Suprapubic skin (tissue), 4 donors: ENCODE data around the gene RPGRIP1L. TPM values are rescaled to one million over a fixed set of nuclear protein-coding genes. Genes with fewer than 3 reads are reported as not detected.

Experiments
- DNase-seq, 2 donors: peaks; one replicate each; pipeline ENCODE4 v3.0.0-alpha.2; 2019; ENCODE audit warnings: low spot score in 2 of 2
- H3K27ac ChIP-seq: fragments of 200-600 bp; sonication (generic); one replicate; pipeline ENCODE4 v1.5.1; 2019
- H3K27me3 ChIP-seq: fragments of 200-600 bp; sonication (generic); one replicate; pipeline ENCODE4 v1.5.1; 2019
- H3K36me3 ChIP-seq: fragments of 200-600 bp; sonication (generic); one replicate; pipeline ENCODE4 v1.5.1; 2019
- H3K4me1 ChIP-seq: fragments of 200-600 bp; sonication (generic); one replicate; pipeline ENCODE4 v1.5.1; 2019
- H3K4me3 ChIP-seq: fragments of 200-600 bp; sonication (generic); one replicate; pipeline ENCODE4 v1.5.1; 2019; ENCODE audit warnings: mild to moderate bottlenecking
- H3K9me3 ChIP-seq: fragments of 200-600 bp; sonication (generic); one replicate; pipeline ENCODE4 v1.5.1; 2019
- CTCF ChIP-seq, 2 donors: fragments of 200-600 bp in 1 of 2; fragments of 450-650 bp in 1 of 2; sonication (generic) in 1 of 2; IDR thresholded peaks; one replicate each; pipeline ENCODE4 v1.5.1; 2016 to 2019; ENCODE audit warnings: antibody characterized with exemption in 2 of 2, mild to moderate bottlenecking in 1 of 2, moderate library complexity in 1 of 2
- EP300 ChIP-seq: sonication (generic); formaldehyde crosslinking; IDR thresholded peaks from one replicate; pipeline ENCODE4 v1.6.1; 2017; ENCODE audit warnings: antibody characterized with exemption
- POLR2A ChIP-seq, 2 donors: fragments of 450-650 bp; IDR thresholded peaks; one replicate each; pipeline ENCODE4 v1.6.1; 2017; ENCODE audit warnings: antibody characterized with exemption in 2 of 2, mild to moderate bottlenecking in 2 of 2, moderate library complexity in 2 of 2
- POLR2AphosphoS5 ChIP-seq, 3 donors: sonication (generic); formaldehyde crosslinking; IDR thresholded peaks; one replicate each; pipeline ENCODE4 v1.6.1; 2017; ENCODE audit warnings: antibody characterized with exemption in 3 of 3
- WGBS: methylation state at CpG from one replicate; pipeline ENCODE4 v1.1.5; 2018; 5-methylcytosine and 5-hydroxymethylcytosine counted together
- total RNA-seq, 4 donors: library from RNA; depleted of rRNA; stranded (reverse); fragments of >200 nt; gene quantifications; one replicate each; pipeline ENCODE4 v1.1.0, GENCODE V29; 2016

The RPGRIP1L gene
- total RNA-seq, 4 donors from 2014 or later: 2.4 to 7.2 (median 3.8) TPM

- no peak for DNase-seq
- Histone ChIP-seq H3K4me1 (peaks cover 9% of the 10 kb centered on the region), H3K9me3 (no peaks in the 10 kb centered on the region), H3K27me3 (no peaks in the 10 kb centered on the region), H3K4me3 (no peak overlapping the region), H3K36me3 (no peaks in the 10 kb centered on the region), H3K27ac (no peak overlapping the region)
- WGBS: 93% methylated on average over 5 of the region's 5 CpGs
- no peak for TF ChIP-seq POLR2A (IDR thresholded peaks at IDR 0.05)
- TF ChIP-seq CTCF (IDR thresholded peaks at IDR 0.05): no peak
- no peak for TF ChIP-seq EP300
- no peak for TF ChIP-seq POLR2AphosphoS5 (IDR thresholded peaks at IDR 0.05)
Measured at GRCh38 chr16:53737552-53737951, 33.9 kb upstream of the RPGRIP1L start.

GRCh38 chr16:53736297-53736696 is 32.6 kb upstream of the RPGRIP1L start:
- WGBS: 81% methylated on average over 3 of the region's 3 CpGs
- no peak for DNase-seq
- Histone ChIP-seq H3K36me3 (no peaks in the 10 kb centered on the region), H3K27me3 (no peaks in the 10 kb centered on the region), H3K9me3 (no peaks in the 10 kb centered on the region), H3K27ac (no peak overlapping the region), H3K4me1 (peaks cover 10% of the 10 kb centered on the region), H3K4me3 (no peak overlapping the region)
- TF ChIP-seq POLR2A (IDR thresholded peaks at IDR 0.05): no peak
- TF ChIP-seq CTCF (IDR thresholded peaks at IDR 0.05): no peak
- TF ChIP-seq EP300: no peak
- no peak for TF ChIP-seq POLR2AphosphoS5 (IDR thresholded peaks at IDR 0.05)

DNA sequence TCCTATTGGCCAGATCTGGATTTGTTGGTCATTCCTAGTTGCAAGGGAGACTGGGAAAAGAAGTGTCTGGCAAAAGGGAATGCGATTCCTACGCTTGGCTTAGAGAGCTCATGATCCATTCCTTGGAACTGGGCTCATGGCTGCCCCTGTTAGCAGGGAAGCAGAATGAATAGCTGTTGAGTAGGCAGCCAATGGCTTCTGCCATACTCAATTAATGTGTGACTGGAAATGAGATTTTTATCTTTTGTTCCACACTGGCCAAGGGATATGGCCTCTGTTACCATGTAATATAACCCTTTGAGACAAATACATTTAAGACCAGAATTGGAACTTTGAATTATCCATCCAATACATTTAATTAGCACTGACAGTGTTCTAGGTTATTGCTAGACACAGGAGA is 31.2 kb upstream of the RPGRIP1L start:
- Histone ChIP-seq H3K4me1 (peaks cover 10% of the 10 kb centered on the region), H3K9me3 (no peaks in the 10 kb centered on the region), H3K36me3 (no peaks in the 10 kb centered on the region), H3K27ac (no peak overlapping the region), H3K4me3 (no peak overlapping the region), H3K27me3 (no peaks in the 10 kb centered on the region)
- TF ChIP-seq POLR2A (IDR thresholded peaks at IDR 0.05) (no peak), EP300 (no peak), POLR2AphosphoS5 (IDR thresholded peaks at IDR 0.05) (no peak), CTCF (IDR thresholded peaks at IDR 0.05) (no peak)
- DNase-seq: no peak
- WGBS: 100% methylated on average over 2 of the region's 2 CpGs

- TF ChIP-seq EP300: no peak
- no peak for TF ChIP-seq POLR2A (IDR thresholded peaks at IDR 0.05)
- no peak for TF ChIP-seq POLR2AphosphoS5 (IDR thresholded peaks at IDR 0.05)
- TF ChIP-seq CTCF (IDR thresholded peaks at IDR 0.05): no peak
- Histone ChIP-seq H3K27ac (no peak overlapping the region), H3K4me3 (no peak overlapping the region), H3K27me3 (no peaks in the 10 kb centered on the region), H3K4me1 (peaks cover 10% of the 10 kb centered on the region), H3K36me3 (no peaks in the 10 kb centered on the region), H3K9me3 (no peaks in the 10 kb centered on the region)
- no peak for DNase-seq
- WGBS: 56% methylated on average over 4 of the region's 4 CpGs
Measured at GRCh38 chr16:53732296-53732929, 28.8 kb upstream of the RPGRIP1L start.

GRCh38 chr16:53730693-53731092 is 27.0 kb upstream of the RPGRIP1L start:
- Histone ChIP-seq H3K4me1 (peaks cover 10% of the 10 kb centered on the region), H3K9me3 (no peaks in the 10 kb centered on the region), H3K27ac (no peak overlapping the region), H3K4me3 (no peak overlapping the region), H3K36me3 (no peaks in the 10 kb centered on the region), H3K27me3 (no peaks in the 10 kb centered on the region)
- DNase-seq: no peak
- TF ChIP-seq POLR2AphosphoS5 (IDR thresholded peaks at IDR 0.05): no peak
- no peak for TF ChIP-seq POLR2A (IDR thresholded peaks at IDR 0.05)
- no peak for TF ChIP-seq CTCF (IDR thresholded peaks at IDR 0.05)
- TF ChIP-seq EP300: no peak
- 86% methylated on average over 3 of the region's 3 CpGs for WGBS
